AG04449 (cell line): Measurements from ENCODE around the gene SEMA3A.
A peak's percentile ranks its signal among the peaks of the same experiment; 100 is the strongest.
"Not testable (repeated sequence)": the region's sequence is repeated elsewhere in the genome, so short reads cannot be mapped to it uniquely, and the experiment has no call there.

ENCODE experiments used
- CTCF ChIA-PET: fragments of 350-600 bp; formaldehyde crosslinking; extraction: SDS; loops from one replicate; lab custom pipeline; 2021; ENCODE audit warnings: antibody characterized with exemption; lab: Yijun Ruan, JAX
- POLR2A ChIA-PET: fragments of 400-600, 350-600 bp; formaldehyde crosslinking; extraction: SDS; loops from one replicate; lab custom pipeline; 2020; ENCODE audit warnings: antibody characterized with exemption, inconsistent platforms; lab: Yijun Ruan, JAX
- DNase-seq: peaks from one replicate; pipeline ENCODE4 v3.0.0-alpha.2; 2010; ENCODE audit warnings: low read depth, low spot score
- H3K4me3 ChIP-seq: 2 replicates; pipeline ENCODE4 v1.5.1; 2011; ENCODE audit warnings: low read depth, mild to moderate bottlenecking, control low read depth, low read length
- TF ChIP-seq, protein P1 (sequence below): IDR thresholded peaks from one replicate; pipeline ENCODE4 v1.5.1; 2011; ENCODE audit warnings: mild to moderate bottlenecking, moderate library complexity, low read length, control low read depth, inconsistent platforms; ENCODE audit not compliant: insufficient read depth; ENCODE audit errors: missing control alignments

The SEMA3A gene

DNA sequence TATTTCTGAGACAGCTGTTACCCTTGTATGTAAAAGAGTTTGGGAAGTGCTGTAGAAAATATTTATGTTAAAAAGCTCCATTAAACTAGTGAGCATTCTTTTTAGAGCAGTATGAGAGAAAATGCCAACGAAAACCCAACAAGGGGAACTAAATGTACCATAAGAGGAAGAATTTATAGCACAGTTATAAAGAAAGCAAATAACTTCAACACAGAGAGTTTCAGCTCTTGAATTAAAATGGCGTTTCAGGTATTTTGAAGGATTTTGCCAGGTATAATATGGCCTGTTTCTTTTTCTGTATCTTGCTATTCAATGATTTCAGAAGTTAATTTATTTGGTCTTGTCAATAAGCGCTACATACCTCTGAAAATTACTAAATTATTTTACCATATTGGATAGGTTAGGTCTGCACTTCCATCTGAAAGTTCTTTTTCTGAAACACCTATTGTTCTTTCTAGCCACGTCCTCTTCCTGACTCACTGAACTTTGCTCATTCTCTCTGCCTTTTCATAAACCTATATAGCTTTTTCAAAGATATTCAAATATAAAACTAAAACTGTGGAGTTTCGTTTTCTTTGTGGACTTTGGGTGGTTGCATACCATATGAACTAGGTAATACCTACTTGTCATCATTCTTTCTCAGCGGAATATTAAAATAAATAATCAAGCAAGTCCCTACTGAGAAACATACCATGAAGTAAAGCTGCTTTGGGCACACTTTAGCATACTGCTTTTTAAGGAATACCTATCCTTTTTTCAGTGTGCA is 136.1 kb downstream of the SEMA3A start:
- H3K4me3 ChIP-seq: no peak overlapping the region
- CTCF ChIA-PET: interaction anchor here (1.1 kb wide), 1 partner anchor 16 kb away, joined by 3 read pairs; no protein-coding TSS in a partner anchor
- TF ChIP-seq, protein P1, sequence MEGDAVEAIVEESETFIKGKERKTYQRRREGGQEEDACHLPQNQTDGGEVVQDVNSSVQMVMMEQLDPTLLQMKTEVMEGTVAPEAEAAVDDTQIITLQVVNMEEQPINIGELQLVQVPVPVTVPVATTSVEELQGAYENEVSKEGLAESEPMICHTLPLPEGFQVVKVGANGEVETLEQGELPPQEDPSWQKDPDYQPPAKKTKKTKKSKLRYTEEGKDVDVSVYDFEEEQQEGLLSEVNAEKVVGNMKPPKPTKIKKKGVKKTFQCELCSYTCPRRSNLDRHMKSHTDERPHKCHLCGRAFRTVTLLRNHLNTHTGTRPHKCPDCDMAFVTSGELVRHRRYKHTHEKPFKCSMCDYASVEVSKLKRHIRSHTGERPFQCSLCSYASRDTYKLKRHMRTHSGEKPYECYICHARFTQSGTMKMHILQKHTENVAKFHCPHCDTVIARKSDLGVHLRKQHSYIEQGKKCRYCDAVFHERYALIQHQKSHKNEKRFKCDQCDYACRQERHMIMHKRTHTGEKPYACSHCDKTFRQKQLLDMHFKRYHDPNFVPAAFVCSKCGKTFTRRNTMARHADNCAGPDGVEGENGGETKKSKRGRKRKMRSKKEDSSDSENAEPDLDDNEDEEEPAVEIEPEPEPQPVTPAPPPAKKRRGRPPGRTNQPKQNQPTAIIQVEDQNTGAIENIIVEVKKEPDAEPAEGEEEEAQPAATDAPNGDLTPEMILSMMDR: no peak
- DNase-seq: peak; percentile 23
- POLR2A ChIA-PET: no interaction called here

DNA sequence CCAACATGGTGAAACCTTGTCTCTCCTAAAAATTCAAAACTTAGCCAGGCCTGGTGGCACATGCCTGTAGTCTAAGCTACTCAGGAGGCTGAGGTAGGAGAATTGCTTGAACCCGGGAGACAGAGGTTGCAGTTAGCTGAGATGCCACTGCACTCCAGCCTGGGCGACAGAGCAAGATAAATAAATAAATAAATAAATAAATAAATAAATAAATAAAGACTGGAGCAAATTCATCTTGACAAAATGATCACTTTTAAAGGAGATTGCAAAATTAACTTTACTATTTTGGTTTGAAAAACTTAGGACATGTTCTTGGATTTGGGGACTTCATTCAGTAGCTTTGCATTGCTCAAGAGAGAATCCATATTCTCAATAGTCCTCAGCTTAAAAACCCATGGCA is 137.0 kb downstream of the SEMA3A start:
- POLR2A ChIA-PET: no interaction called here
- DNase-seq: no peak

DNA sequence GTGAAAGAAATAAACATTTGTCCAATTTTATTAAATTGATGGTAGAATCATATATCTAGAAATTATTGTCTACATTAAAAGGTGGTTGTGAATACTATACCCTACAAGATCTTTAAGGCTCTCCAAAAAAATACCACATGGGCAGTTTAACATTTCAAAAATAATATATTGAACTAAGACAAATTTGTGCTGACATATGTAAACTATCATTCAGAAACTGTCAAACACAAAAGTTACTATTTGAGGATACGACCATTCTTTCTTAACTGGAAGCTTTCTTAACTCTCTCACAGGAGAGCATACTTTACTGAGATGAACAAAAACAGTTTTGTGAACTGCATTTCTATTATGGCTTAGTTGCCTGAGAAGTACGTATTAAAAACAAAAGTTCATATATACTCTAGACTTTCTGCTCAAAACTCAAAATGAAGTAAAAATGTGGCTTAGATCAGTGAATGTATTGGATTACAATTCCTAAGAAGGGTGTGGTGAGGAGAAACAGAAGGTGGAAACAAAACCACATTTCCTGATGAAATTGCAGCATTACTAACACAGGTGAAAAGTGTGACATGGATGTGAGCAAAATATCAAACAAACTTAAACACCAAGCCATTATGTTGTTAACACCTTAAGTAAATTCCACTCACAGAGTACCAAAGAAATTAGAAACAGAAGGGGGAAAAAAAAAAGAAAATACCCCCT is 138.5 kb downstream of the SEMA3A start:
- no peak for DNase-seq
- ChIA-PET CTCF (no interaction called here), POLR2A (no interaction called here)
- no peak overlapping the region for H3K4me3 ChIP-seq
- TF ChIP-seq, protein P1: no peak

More for the DNA sequence above, 137.0 kb downstream of the SEMA3A start:
- TF ChIP-seq, protein P1: no peak
- CTCF ChIA-PET: no interaction called here
- H3K4me3 ChIP-seq: no peak overlapping the region

DNA sequence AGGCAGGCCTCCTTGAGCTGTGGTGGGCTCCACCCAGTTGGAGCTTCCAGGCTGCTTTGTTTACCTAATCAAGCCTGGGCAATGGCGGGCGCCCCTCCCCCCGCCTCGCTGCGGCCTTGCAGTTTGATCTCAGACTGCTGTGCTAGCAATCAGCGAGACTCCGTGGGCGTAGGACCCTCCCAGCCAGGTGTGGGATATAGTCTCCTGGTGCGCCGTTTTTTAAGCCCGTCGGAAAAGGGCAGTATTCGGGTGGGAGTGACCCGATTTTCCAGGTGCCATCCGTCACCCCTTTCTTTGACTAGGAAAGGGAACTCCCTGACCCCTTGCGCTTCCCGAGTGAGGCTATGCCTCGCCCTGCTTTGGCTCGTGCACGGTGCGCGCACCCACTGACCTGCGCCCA is 139.4 kb downstream of the SEMA3A start:
- H3K4me3 ChIP-seq, CTCF ChIA-PET, DNase-seq, POLR2A ChIA-PET: not testable (repeated sequence)

DNA sequence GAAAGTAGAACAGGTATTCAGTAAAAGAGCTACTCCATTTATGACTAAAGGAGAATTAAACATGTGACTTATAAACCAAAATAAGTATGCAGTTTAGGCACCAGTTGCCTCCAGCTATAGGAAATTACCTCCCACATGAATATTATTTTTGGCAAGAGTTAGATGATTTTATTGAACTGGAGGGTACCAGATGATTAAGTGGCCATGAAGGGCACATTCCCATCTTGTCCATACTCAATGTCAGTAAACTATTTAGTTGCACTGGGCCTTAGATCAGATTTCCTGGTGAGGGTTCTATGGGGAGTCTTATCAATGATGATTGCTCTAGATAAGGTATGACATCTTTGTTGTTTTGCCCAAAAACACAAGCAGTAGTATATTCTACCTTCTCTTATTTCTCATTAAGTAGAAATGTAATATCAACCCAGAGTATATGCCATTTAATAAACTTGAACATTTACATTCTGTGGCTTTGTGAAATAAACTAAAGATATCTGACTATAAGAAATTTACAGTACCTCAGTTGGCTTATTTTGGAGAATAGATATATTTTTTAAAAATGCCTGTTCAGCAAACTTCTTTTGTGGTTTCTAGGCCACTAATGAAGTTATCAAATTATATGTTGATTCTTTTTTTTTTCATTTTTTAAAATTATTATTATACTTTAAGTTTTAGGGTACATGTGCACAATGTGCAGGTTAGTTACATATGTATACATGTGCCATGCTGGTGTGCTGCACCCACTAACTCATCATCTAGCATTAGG is 145.3 kb downstream of the SEMA3A start:
- POLR2A ChIA-PET: no interaction called here
- TF ChIP-seq, protein P1: no peak
- H3K4me3 ChIP-seq: no peak overlapping the region
- CTCF ChIA-PET: no interaction called here
- no peak for DNase-seq

DNA sequence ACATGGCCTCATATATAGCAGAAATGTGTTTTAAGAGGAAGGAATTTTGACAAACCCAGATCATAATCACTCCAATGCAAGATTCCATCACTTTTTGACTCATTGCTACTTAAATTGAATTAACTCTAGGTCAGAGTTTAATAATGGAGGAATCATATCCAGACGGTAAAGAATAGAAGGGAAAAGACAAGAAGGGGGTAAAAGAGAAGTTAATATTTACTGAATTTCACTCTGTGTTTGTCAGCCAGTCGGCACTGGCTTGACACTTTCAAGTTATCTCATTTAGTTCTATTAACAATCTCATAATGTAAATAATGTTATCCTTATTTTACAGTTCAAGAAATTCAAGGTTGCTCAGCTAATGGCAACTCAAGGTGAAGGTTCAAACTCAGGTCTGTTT is 147.5 kb downstream of the SEMA3A start:
- TF ChIP-seq, protein P1: no peak
- ChIA-PET CTCF (no interaction called here), POLR2A (no interaction called here)
- no peak overlapping the region for H3K4me3 ChIP-seq
- DNase-seq: no peak
